Suprapubic skin (tissue), 4 donors: ENCODE results near the gene ZNF610. TPM values are rescaled to one million over a fixed set of nuclear protein-coding genes. Genes with fewer than 3 reads are reported as not detected.
A peak's percentile ranks its signal among the peaks of the same experiment; 100 is the strongest.

Experiments used
- DNase-seq, 2 donors: peaks; one replicate each; pipeline ENCODE4 v3.0.0-alpha.2; 2019; ENCODE audit warnings: low spot score in 2 of 2
- H3K27ac ChIP-seq: fragments of 200-600 bp; sonication (generic); one replicate; pipeline ENCODE4 v1.5.1; 2019
- H3K27me3 ChIP-seq: fragments of 200-600 bp; sonication (generic); one replicate; pipeline ENCODE4 v1.5.1; 2019
- H3K36me3 ChIP-seq: fragments of 200-600 bp; sonication (generic); one replicate; pipeline ENCODE4 v1.5.1; 2019
- H3K4me1 ChIP-seq: fragments of 200-600 bp; sonication (generic); one replicate; pipeline ENCODE4 v1.5.1; 2019
- H3K4me3 ChIP-seq: fragments of 200-600 bp; sonication (generic); one replicate; pipeline ENCODE4 v1.5.1; 2019; ENCODE audit warnings: mild to moderate bottlenecking
- H3K9me3 ChIP-seq: fragments of 200-600 bp; sonication (generic); one replicate; pipeline ENCODE4 v1.5.1; 2019
- CTCF ChIP-seq, 2 donors: fragments of 200-600 bp in 1 of 2; fragments of 450-650 bp in 1 of 2; sonication (generic) in 1 of 2; IDR thresholded peaks; one replicate each; pipeline ENCODE4 v1.5.1; 2016 to 2019; ENCODE audit warnings: antibody characterized with exemption in 2 of 2, mild to moderate bottlenecking in 1 of 2, moderate library complexity in 1 of 2
- EP300 ChIP-seq: sonication (generic); formaldehyde crosslinking; IDR thresholded peaks from one replicate; pipeline ENCODE4 v1.6.1; 2017; ENCODE audit warnings: antibody characterized with exemption
- POLR2A ChIP-seq, 2 donors: fragments of 450-650 bp; IDR thresholded peaks; one replicate each; pipeline ENCODE4 v1.6.1; 2017; ENCODE audit warnings: antibody characterized with exemption in 2 of 2, mild to moderate bottlenecking in 2 of 2, moderate library complexity in 2 of 2
- POLR2AphosphoS5 ChIP-seq, 3 donors: sonication (generic); formaldehyde crosslinking; IDR thresholded peaks; one replicate each; pipeline ENCODE4 v1.6.1; 2017; ENCODE audit warnings: antibody characterized with exemption in 3 of 3
- WGBS: methylation state at CpG from one replicate; pipeline ENCODE4 v1.1.5; 2018; 5-methylcytosine and 5-hydroxymethylcytosine counted together
- total RNA-seq, 4 donors: library from RNA; depleted of rRNA; stranded (reverse); fragments of >200 nt; gene quantifications; one replicate each; pipeline ENCODE4 v1.1.0, GENCODE V29; 2016

The ZNF610 gene
- total RNA-seq, 4 donors from 2014 or later: 1.0 to 5.3 (median 1.2) TPM

GRCh38 chr19:52366414-52366824 lies 30.4 kb downstream of the ZNF610 start:
- TF ChIP-seq POLR2A (IDR thresholded peaks at IDR 0.05) (no peak), CTCF (IDR thresholded peaks at IDR 0.05) (no peak), POLR2AphosphoS5 (IDR thresholded peaks at IDR 0.05) (no peak), EP300 (no peak)
- Histone ChIP-seq H3K27ac (no peak overlapping the region), H3K4me1 (peaks cover 11% of the 10 kb centered on the region), H3K27me3 (no peaks in the 10 kb centered on the region), H3K9me3 (peaks cover 23% of the 10 kb centered on the region), H3K36me3 (peaks cover 22% of the 10 kb centered on the region), H3K4me3 (no peak overlapping the region)
- no peak for DNase-seq
- 97% methylated on average over 8 of the region's 8 CpGs for WGBS

DNA sequence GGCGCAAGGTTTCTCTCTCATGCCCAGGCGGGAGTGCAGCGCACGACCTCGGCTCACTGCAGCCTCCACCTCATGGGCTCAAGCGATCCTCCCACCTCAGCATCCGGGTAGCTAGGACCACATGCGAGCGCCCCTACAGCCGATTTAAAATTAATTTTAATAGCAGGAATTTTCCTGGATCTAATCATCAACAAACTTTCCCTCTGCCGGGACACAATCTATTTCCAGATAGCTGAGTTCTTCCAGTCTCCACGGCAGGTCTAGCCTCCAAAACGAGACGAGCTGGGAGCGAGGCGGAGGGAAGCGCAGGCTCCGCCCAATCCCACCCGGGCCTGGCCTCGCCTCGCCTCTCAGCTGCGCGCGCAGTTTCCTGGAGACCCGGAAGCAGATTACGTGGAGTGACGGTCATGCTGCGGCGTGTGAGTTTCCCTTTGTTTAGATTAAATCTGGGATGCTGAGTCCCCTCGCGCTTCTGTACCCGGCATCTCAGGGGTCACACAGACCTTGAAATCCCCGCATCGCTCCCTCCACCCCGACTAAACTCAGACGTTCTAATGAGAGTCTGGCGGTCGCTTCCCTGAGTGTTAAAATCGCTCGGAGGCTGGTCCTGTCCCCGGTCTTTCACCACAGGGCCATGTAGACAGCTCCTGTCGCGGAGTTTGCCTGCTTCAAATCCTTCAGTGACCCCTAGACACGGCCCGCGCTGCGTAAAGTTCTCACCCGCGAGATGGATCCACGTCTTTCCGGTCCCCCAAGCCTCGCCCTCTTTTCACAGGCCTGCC lies 33.7 kb downstream of the ZNF610 start, which contains the start of gene ZNF880:
Gene ZNF880, plus strand, starts transcription at position 365 of the 782 bp plus-strand sequence. Its CDS starts 43 bp downstream, at position 408.
- Histone ChIP-seq H3K27me3 (no peaks in the 10 kb centered on the region), H3K4me3 (peak within 1 kb of the TSS; percentile 78), H3K9me3 (peaks cover 13% of the 10 kb centered on the region), H3K36me3 (peaks cover 33% of the 10 kb centered on the region), H3K4me1 (peaks cover 11% of the 10 kb centered on the region), H3K27ac (peak within 1 kb of the TSS; percentile 94)
- peak; percentile 95 to 97 for DNase-seq
- under 1% methylated on average over 52 of the region's 52 CpGs for WGBS
- TF ChIP-seq POLR2AphosphoS5 (IDR thresholded peaks at IDR 0.05) (peak in 1 of 3 donors; percentile 73), POLR2A (IDR thresholded peaks at IDR 0.05) (peak in 1 of 2 donors; percentile 72), CTCF (IDR thresholded peaks at IDR 0.05) (no peak), EP300 (no peak)

- no peak for DNase-seq
- peaks cover 11% of the 10 kb centered on the region for H3K4me1 ChIP-seq
- H3K27ac ChIP-seq: peak overlapping the region; percentile 94
- H3K9me3 ChIP-seq: peaks cover 13% of the 10 kb centered on the region
- peaks cover 38% of the 10 kb centered on the region for H3K36me3 ChIP-seq
- WGBS: 40% methylated on average over 7 of the region's 7 CpGs
- TF ChIP-seq CTCF (IDR thresholded peaks at IDR 0.05): no peak
- TF ChIP-seq POLR2AphosphoS5 (IDR thresholded peaks at IDR 0.05): no peak
- H3K4me3 ChIP-seq: peak overlapping the region; percentile 78
- H3K27me3 ChIP-seq: no peaks in the 10 kb centered on the region
These were observed 34.3 kb downstream of the ZNF610 start for GRCh38 chr19:52370341-52370710.

DNA sequence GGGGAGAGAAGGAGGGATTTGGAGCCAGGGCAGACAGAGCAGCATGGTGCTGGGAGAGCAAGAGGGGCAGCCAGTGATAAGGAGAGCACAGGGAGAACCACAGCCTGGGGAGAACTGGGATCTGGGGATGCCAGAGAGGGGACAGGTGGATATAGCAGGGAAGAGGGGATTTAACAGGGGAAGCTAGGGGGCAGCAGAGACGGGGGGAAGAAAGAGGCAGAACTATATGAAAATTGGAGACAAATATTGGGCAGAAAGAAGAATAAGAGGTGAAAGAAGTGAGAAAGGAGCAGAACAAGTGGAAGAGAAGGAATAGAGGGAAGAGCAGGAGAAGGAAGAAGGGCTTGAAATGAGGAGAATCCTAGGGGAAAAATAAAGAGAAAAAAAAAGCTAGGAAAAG lies 55.1 kb downstream of the ZNF610 start:
- peaks cover 41% of the 10 kb centered on the region for H3K36me3 ChIP-seq
- H3K4me3 ChIP-seq: no peak overlapping the region
- 59% methylated on average over 1 of the region's 1 CpG for WGBS
- no peaks in the 10 kb centered on the region for H3K27me3 ChIP-seq
- H3K9me3 ChIP-seq: peaks cover 49% of the 10 kb centered on the region
- TF ChIP-seq CTCF (IDR thresholded peaks at IDR 0.05) (no peak), POLR2A (IDR thresholded peaks at IDR 0.05) (no peak), EP300 (no peak), POLR2AphosphoS5 (IDR thresholded peaks at IDR 0.05) (no peak)
- no peak for DNase-seq
- H3K4me1 ChIP-seq: no peaks in the 10 kb centered on the region
- no peak overlapping the region for H3K27ac ChIP-seq

GRCh38 chr19:52397310-52398080 lies 61.5 kb downstream of the ZNF610 start, which contains the start of gene ZNF528:
TSS of gene ZNF528 (plus strand) at chr19:52397849. CDS start at chr19:52402014, 4,165 bp downstream.
- H3K9me3 ChIP-seq: peaks cover 9% of the 10 kb centered on the region
- no peaks in the 10 kb centered on the region for H3K27me3 ChIP-seq
- peaks cover 50% of the 10 kb centered on the region for H3K36me3 ChIP-seq
- peak; percentile 96 to 97 for DNase-seq
- peaks cover 19% of the 10 kb centered on the region for H3K4me1 ChIP-seq
- 2% methylated on average over 32 of the region's 36 CpGs for WGBS
- H3K27ac ChIP-seq: peak within 1 kb of the TSS; percentile 78
- TF ChIP-seq CTCF (IDR thresholded peaks at IDR 0.05) (no peak), POLR2A (IDR thresholded peaks at IDR 0.05) (peak; percentile 21 to 62), EP300 (no peak), POLR2AphosphoS5 (IDR thresholded peaks at IDR 0.05) (peak; percentile 34 to 79 (median 67))
- peak within 1 kb of the TSS; percentile 74 for H3K4me3 ChIP-seq
